HL-60/S4 treated with retinoic acid at 250 ng/mL for 4 days and 3 days (cell line): ENCODE results near the gene UPF1.

Experiments
- in situ Hi-C: fragments of 300-500 bp; cut with MboI; formaldehyde crosslinking; loops from 2 replicates; pipeline ENCODE4 v1.7.0; 2022; ENCODE audit warnings: low sequenced_read_pairs

UPF1 gene

GRCh38 chr19:18869023-18869618 is 37.4 kb downstream of the UPF1 start:
- in situ Hi-C loops: no loop called here

GRCh38 chr19:18869781-18870530 is 38.2 kb downstream of the UPF1 start:
- in situ Hi-C loops: no loop called here

- in situ Hi-C loops: no loop called here
Measured at GRCh38 chr19:18870531-18871172, 38.9 kb downstream of the UPF1 start.

DNA sequence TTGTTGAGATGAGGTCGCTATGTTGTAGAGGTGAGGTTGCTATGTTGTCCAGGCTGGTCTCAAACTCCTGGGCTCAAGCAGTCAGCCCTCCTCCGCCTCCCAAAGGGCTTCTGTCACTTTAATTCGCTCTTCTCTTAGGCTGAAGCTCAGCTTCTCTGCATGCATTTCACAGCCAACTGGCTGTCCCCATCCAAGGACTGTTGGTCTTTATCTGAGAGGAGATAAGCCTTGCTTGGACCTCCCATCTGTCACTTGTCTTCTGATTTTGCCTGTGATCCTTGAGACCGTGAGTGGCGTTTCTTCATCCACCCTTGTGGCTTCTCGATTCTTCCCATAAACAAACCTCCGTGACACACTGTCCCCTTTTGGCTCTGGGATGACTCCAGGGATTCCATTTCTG is 39.8 kb downstream of the UPF1 start:
- in situ Hi-C loops: no loop called here

DNA sequence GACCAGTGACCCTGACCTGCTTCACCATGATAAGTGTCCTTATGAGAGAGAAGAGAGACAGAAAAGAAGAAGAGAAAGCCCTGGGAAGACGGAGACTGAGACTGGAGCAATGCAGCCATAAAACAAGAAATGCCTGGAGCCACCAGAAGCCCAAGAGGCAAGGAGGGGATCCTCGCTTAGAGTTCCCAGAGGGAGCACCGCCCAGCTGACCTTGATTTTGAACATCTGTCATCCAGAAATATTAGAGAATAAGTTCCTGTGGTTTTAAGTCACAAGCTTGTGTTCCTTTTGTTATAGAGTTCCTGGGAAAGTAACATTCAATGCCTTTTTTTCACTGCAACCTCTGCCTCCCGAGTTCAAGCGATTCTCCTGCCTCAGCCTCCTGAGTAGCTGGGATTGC is 44.0 kb downstream of the UPF1 start:
- in situ Hi-C loops: no loop called here

- in situ Hi-C loops: no loop called here
Measured at GRCh38 chr19:18876865-18877264, 45.1 kb downstream of the UPF1 start.

GRCh38 chr19:18878058-18878797 is 46.5 kb downstream of the UPF1 start:
- in situ Hi-C loops: no loop called here

GRCh38 chr19:18878858-18879578 is 47.3 kb downstream of the UPF1 start:
- in situ Hi-C loops: no loop called here

- in situ Hi-C loops: no loop called here
Measured at GRCh38 chr19:18879579-18880373, 48.0 kb downstream of the UPF1 start.

DNA sequence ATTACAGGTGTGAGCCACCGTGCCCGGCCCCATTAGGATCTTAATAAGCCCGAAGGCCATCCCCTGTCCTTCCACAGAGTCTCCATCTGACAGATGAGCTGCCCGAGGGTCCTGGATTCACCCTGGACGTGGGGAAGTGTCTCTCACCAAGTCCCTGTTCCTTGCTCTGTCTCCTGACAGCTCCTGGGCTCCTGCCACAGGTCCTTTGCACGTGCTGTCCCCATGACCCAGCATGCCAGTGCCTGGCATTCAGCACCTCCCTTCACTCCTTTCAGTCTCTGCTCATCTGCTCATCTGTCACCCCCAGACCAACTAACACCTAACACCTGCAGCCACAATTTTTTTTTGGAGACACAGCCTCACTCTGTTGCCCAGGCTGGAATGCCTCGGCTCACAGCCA is 49.7 kb downstream of the UPF1 start:
- in situ Hi-C loops: no loop called here

DNA sequence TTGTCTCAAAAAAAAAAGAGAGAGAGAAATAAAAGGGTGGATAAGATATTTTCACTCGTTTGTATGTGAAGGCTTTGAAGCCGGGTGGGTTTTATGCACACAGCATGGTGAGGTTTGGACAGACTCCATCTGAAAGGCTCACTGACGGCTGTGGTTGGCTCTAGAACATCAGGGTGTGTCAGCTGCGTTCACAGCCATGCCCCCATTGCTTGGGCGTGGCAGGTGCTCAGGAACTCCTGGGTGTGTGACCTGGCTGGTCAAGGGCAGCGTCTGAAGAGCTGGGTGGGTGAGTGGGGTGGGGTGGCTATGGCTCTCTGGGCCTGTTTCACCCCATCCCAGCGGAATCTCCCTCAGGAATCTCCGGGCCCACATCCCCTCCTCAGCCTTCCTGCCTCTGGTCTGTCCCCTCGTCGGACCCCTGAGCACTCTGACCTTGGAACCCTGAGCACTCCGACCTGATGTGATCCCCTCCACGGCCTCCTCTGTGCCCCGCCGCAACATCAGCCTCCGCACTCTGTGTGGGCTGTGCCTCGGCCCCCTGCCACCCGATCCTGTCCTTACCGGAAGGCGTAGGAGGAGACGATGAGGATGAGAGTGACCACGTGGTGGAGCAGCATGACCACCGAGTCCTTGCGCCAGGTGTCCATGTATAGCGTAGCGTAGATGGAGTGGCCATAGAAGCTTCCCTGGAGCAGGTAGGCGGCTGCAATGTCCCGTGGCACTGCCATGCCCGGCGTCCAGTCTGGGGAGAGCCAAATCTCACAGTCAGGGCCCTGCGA is 52.0 kb downstream of the UPF1 start:
- in situ Hi-C loops: no loop called here

- in situ Hi-C loops: no loop called here
Measured at GRCh38 chr19:18886972-18887371, 55.2 kb downstream of the UPF1 start.

- in situ Hi-C loops: no loop called here
Measured at GRCh38 chr19:18889949-18890745, 58.4 kb downstream of the UPF1 start.

DNA sequence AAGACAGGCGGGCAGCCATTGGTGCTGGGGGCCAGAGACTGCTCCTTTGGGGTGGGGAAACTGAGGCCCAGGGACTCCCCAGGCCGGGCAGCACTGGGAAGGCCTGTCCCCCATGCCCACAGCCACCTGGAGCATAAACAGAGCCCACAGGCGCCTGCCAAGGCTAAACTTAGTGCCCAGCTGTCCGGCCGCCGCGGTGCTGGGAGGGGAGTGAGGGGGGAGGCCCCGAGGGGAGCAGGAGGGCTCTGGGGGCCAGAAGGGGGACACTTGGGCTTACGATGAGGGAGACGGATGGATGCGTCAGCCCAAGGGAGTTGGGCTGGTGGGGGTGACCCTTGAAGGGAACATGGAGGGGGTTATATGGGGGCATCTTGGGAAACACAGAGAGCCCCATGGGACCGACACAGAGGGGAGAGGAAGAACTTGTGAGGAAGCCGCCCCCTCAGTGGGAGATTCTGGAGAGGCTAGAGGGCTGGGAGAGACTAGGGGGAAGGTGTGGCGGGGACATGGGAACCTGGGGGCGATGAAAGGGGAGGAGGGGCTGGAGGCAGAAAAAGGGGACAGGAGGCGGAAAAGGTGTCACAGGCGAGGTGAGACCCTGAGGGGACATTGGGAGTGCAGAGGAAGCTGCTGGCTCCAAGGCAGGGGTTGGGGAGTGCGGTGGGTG is 62.0 kb downstream of the UPF1 start:
- in situ Hi-C loops: no loop called here

GRCh38 chr19:18894254-18895037 is 62.7 kb downstream of the UPF1 start:
- in situ Hi-C loops: no loop called here

DNA sequence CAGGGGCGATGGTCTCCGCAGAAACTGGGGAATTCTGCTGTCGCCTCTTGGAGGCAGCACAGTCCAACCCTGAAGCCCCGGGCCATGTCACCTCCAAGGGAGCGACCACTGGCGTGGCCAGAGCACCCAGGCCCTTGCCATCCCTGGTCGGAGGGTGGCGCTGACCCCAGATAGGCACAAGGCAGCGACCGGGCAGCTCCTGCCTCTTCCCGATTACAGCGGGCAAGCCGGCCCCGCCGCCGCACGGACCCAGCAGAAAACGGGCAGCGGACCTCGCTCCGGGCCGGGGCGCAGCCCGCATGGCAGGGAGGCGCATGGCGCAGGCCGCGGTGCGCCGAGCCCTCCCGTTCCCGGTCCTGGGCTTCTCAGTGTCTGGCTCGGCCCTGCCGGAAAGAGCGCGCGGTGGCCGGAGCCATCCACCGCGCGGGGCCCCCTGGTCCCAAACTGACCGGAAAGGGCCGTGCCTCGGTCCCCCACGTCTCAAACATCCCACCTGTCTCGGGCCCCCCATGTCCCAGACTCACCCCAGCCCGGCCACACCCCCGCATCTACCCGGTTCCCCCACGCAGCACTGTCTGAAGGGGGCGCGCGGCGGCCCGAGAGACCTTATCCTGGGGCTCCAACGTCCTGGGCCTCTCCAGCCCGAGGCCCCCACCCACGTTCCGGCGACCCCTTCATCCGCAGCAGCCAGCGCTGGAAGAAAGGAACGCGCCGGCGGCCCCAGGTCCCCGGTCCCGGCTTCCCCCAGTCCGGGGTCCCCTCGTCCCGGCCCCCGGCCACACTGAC is 63.5 kb downstream of the UPF1 start:
- in situ Hi-C loops: no loop called here
